Neural crest cell (in vitro differentiated cells): ENCODE data around the gene MPRIP. TPM values are rescaled to one million over a fixed set of nuclear protein-coding genes. Genes with fewer than 3 reads are reported as not detected.
"Not testable (repeated sequence)": the region's sequence is repeated elsewhere in the genome, so short reads cannot be mapped to it uniquely, and the experiment has no call there.

Experiments
- DNase-seq: peaks from one replicate; pipeline ENCODE4 v3.0.0; 2021; ENCODE audit warnings: low read depth, mixed read lengths, low spot score
- H3K27ac Mint-ChIP-seq: one replicate; pipeline ENCODE4 v1.8.0; 2021; ENCODE audit warnings: mild to moderate bottlenecking, mixed read lengths; ENCODE audit not compliant: unreplicated experiment
- H3K27me3 Mint-ChIP-seq: 2 replicates; pipeline ENCODE4 v1.8.0; 2021; ENCODE audit warnings: low read depth, mild to moderate bottlenecking, mixed read lengths
- H3K36me3 Mint-ChIP-seq: 2 replicates; pipeline ENCODE4 v1.8.0; 2021; ENCODE audit warnings: low read depth, mild to moderate bottlenecking, mixed read lengths
- H3K4me1 Mint-ChIP-seq: 2 replicates; pipeline ENCODE4 v1.8.0; 2021; ENCODE audit warnings: mixed read lengths
- H3K4me3 Mint-ChIP-seq: one replicate; pipeline ENCODE4 v1.8.0; 2021; ENCODE audit warnings: mild to moderate bottlenecking, mixed read lengths
- H3K9me3 Mint-ChIP-seq: 2 replicates; pipeline ENCODE4 v1.8.0; 2021; ENCODE audit warnings: mixed read lengths
- total RNA-seq: library from RNA; stranded (reverse); gene quantifications from 2 replicates; pipeline ENCODE4 v1.2.1, GENCODE V29; 2021
- TF ChIP-seq, protein P1 (sequence below): fragments of 200-600 bp; sonication (generic); conservative IDR thresholded peaks from 2 replicates; pipeline ENCODE4 v1.5.0; 2021; ENCODE audit warnings: antibody characterized with exemption, mild to moderate bottlenecking

The MPRIP gene
- total RNA-seq, 1 donor from 2014 or later = 241 TPM

DNA sequence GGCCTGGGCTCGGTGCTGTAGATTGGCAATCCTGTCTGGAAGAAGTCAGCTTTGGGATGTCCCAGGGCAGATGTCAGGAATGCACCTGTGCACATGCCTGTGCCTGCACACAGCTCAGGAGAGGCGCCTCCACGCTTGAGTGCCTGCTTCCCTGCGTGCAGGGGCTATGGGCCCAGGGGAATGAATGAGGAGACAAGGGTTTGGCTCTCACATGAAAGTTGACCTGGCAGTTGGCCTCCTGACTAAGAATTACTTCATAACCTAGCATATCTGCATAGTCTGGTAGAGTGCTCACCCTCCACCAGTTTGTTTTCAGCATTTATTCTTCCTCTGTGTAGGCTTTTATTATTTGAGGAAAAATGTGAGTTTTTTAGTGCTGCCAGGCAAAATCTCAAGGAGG lies 113.8 kb downstream of the MPRIP start:
- Mint-ChIP-seq H3K36me3 (peaks cover 14% of the 10 kb centered on the region), H3K27me3 (no peaks in the 10 kb centered on the region), H3K27ac (no peak overlapping the region), H3K9me3 (no peaks in the 10 kb centered on the region), H3K4me1 (no peaks in the 10 kb centered on the region), H3K4me3 (no peak overlapping the region)
- TF ChIP-seq, protein P1, sequence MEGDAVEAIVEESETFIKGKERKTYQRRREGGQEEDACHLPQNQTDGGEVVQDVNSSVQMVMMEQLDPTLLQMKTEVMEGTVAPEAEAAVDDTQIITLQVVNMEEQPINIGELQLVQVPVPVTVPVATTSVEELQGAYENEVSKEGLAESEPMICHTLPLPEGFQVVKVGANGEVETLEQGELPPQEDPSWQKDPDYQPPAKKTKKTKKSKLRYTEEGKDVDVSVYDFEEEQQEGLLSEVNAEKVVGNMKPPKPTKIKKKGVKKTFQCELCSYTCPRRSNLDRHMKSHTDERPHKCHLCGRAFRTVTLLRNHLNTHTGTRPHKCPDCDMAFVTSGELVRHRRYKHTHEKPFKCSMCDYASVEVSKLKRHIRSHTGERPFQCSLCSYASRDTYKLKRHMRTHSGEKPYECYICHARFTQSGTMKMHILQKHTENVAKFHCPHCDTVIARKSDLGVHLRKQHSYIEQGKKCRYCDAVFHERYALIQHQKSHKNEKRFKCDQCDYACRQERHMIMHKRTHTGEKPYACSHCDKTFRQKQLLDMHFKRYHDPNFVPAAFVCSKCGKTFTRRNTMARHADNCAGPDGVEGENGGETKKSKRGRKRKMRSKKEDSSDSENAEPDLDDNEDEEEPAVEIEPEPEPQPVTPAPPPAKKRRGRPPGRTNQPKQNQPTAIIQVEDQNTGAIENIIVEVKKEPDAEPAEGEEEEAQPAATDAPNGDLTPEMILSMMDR = no peak
- no peak for DNase-seq

DNA sequence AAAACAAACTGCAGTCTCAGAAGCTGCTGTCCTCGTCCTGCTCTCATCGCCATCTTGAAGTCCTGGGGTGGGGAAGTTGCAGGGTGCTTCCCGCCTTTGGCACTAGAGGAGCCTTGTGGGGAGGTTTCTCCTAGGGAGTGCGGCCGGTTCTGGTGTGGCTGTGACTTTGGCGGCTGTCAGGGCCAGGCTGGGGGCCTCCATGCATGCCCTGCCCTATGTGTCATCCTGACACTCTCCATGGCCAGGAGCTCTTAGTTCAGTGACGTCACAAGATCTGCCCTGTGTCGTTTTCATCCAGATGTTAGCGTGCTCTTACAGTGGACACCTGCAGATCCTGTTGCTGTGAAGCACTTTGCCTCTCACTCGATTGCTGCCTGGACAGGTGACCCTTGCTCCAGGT lies 114.3 kb downstream of the MPRIP start:
- Mint-ChIP-seq H3K9me3 (no peaks in the 10 kb centered on the region), H3K4me3 (no peak overlapping the region), H3K27ac (no peak overlapping the region), H3K27me3 (no peaks in the 10 kb centered on the region), H3K36me3 (peaks cover 14% of the 10 kb centered on the region), H3K4me1 (no peaks in the 10 kb centered on the region)
- no peak for DNase-seq
- TF ChIP-seq, protein P1 = no peak

DNA sequence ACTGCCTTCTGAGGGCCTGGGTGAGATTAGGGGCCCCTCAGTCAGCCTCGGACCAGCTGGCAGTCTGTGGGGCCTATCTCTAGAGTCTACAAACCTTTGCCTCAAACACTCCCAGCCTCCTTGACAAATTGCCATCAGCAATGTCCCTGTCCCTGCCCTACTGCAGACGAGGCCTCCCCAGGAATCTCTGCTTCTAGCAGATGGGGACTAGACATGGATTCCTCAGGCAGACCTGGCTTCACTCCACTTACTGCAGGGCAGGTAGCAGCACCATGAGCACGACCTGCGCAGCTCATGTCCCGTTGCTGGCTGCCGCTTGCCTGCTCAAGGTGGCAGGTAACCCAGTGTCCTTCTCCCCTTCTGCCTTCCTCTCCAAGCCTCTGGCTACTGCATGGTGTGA lies 114.8 kb downstream of the MPRIP start:
- H3K4me3 Mint-ChIP-seq = no peak overlapping the region
- H3K27me3 Mint-ChIP-seq = no peaks in the 10 kb centered on the region
- TF ChIP-seq, protein P1 = no peak
- peak overlapping the region; percentile 75 for H3K27ac Mint-ChIP-seq
- no peaks in the 10 kb centered on the region for H3K4me1 Mint-ChIP-seq
- peaks cover 14% of the 10 kb centered on the region for H3K36me3 Mint-ChIP-seq
- H3K9me3 Mint-ChIP-seq = no peaks in the 10 kb centered on the region
- no peak for DNase-seq

DNA sequence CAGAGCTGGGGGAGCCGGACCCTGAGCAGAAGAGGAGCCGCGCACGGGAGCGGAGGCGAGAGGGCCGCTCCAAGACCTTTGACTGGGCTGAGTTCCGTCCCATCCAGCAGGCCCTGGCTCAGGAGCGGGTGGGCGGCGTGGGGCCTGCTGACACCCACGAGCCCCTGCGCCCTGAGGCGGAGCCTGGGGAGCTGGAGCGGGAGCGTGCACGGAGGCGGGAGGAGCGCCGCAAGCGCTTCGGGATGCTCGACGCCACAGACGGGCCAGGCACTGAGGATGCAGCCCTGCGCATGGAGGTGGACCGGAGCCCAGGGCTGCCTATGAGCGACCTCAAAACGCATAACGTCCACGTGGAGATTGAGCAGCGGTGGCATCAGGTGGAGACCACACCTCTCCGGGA lies 116.2 kb downstream of the MPRIP start:
- H3K27me3 Mint-ChIP-seq, H3K27ac Mint-ChIP-seq, H3K36me3 Mint-ChIP-seq, H3K4me1 Mint-ChIP-seq, H3K4me3 Mint-ChIP-seq, DNase-seq, H3K9me3 Mint-ChIP-seq: not testable (repeated sequence)

DNA sequence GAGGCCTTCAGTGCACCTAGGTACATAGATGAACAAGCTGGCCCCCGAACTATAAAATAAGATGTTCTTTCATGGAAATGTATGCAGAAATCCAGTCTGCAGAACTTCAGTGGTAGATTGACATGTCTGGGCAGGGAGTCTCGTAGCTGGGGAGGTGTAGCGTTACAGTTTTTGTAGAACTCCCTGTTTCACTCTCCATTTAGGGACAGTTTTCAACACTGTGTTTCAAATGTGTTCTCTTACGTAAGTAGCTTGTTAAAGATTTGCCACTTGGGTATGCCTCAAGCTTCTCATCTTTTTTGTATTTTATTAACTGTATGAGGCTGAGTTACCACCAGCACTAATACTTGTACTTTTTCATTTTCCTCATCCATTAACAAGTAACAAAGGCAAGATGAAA lies 117.3 kb downstream of the MPRIP start:
- H3K36me3 Mint-ChIP-seq = peaks cover 4% of the 10 kb centered on the region
- TF ChIP-seq, protein P1 = no peak
- H3K4me1 Mint-ChIP-seq = no peaks in the 10 kb centered on the region
- no peak for DNase-seq
- no peak overlapping the region for H3K27ac Mint-ChIP-seq
- H3K27me3 Mint-ChIP-seq = no peaks in the 10 kb centered on the region
- H3K9me3 Mint-ChIP-seq = no peaks in the 10 kb centered on the region
- H3K4me3 Mint-ChIP-seq = no peak overlapping the region

DNA sequence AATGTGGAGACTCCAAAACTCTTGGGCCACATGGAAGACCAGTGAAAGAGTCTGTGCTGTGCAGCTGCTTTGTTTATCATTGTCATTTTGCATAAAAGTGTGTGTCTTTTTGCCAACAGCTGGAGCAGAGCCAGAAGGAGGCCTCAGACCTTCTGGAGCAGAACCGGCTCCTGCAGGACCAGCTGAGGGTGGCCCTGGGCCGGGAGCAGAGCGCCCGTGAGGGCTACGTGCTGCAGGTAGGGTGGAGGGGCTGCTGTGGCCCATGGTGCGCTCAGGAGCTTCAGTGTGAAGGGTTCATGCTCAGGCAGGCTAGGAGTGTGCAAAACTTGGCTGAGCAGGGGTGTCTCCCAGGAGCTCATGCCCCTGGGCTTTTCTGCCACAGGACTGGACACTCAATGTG lies 118.9 kb downstream of the MPRIP start:
- H3K9me3 Mint-ChIP-seq = no peaks in the 10 kb centered on the region
- no peaks in the 10 kb centered on the region for H3K4me1 Mint-ChIP-seq
- TF ChIP-seq, protein P1 = no peak
- no peak overlapping the region for H3K4me3 Mint-ChIP-seq
- no peaks in the 10 kb centered on the region for H3K27me3 Mint-ChIP-seq
- peaks cover 8% of the 10 kb centered on the region for H3K36me3 Mint-ChIP-seq
- no peak overlapping the region for H3K27ac Mint-ChIP-seq
- DNase-seq = no peak
